CD4-positive, alpha-beta T cell treated with Interleukin-21 for 1 hour (primary cell): ENCODE measurements around the gene CPB1.

ENCODE experiments used
- DNase-seq: peaks from one replicate; pipeline ENCODE4 v3.0.0-alpha.2; 2020

CPB1 gene

GRCh38 chr3:148884261-148884660, 56.6 kb downstream of the CPB1 start:
- no peak for DNase-seq

GRCh38 chr3:148889828-148890227, 62.2 kb downstream of the CPB1 start:
- DNase-seq, result no peak

GRCh38 chr3:148896062-148896461, 68.5 kb downstream of the CPB1 start:
- DNase-seq, result no peak

- no peak for DNase-seq
Measured at GRCh38 chr3:148901987-148902791, 74.6 kb downstream of the CPB1 start.

GRCh38 chr3:148903022-148903442, 75.4 kb downstream of the CPB1 start:
- DNase-seq, result no peak

GRCh38 chr3:148903941-148904340, 76.3 kb downstream of the CPB1 start:
- no peak for DNase-seq

GRCh38 chr3:148906667-148907066, 79.1 kb downstream of the CPB1 start:
- DNase-seq, result no peak
